H9 (cell line): ENCODE results near the gene RAB3IP. TPM values are rescaled to one million over a fixed set of nuclear protein-coding genes. Genes with fewer than 3 reads are reported as not detected.

Source experiments
- DNase-seq: peaks from one replicate; pipeline ENCODE4 v3.0.0-alpha.2; 2017
- H2AFZ ChIP-seq: one replicate; pipeline ENCODE4 v1.6.1; 2013; ENCODE audit warnings: mild to moderate bottlenecking, low read length, control low read depth, moderate library complexity
- H2AK5ac ChIP-seq: 2 replicates; pipeline ENCODE4 v1.6.1; 2013; ENCODE audit warnings: low read length, control low read depth, mixed read lengths; ENCODE audit not compliant: insufficient read length
- H2BK120ac ChIP-seq: one replicate; pipeline ENCODE4 v1.6.1; 2013; ENCODE audit warnings: low read depth, mild to moderate bottlenecking, low read length, control low read depth, inconsistent platforms; ENCODE audit not compliant: poor library complexity, severe bottlenecking
- H2BK12ac ChIP-seq: 2 replicates; pipeline ENCODE4 v1.6.1; 2013; ENCODE audit warnings: low read length, control low read depth, mixed read lengths, low read depth; ENCODE audit not compliant: insufficient read length
- H2BK15ac ChIP-seq: 2 replicates; pipeline ENCODE4 v1.6.1; 2013; ENCODE audit warnings: low read depth, low read length, control low read depth
- H2BK20ac ChIP-seq: one replicate; pipeline ENCODE4 v1.6.1; 2013; ENCODE audit warnings: low read depth, mild to moderate bottlenecking, low read length, control low read depth, inconsistent platforms; ENCODE audit not compliant: poor library complexity, severe bottlenecking
- H2BK5ac ChIP-seq: 2 replicates; pipeline ENCODE4 v1.6.1; 2013; ENCODE audit warnings: low read length, control low read depth, mixed read lengths; ENCODE audit not compliant: insufficient read length
- H3K14ac ChIP-seq: 2 replicates; pipeline ENCODE4 v1.6.1; 2013; ENCODE audit warnings: low read length, control low read depth; ENCODE audit not compliant: insufficient read depth
- H3K18ac ChIP-seq: 2 replicates; pipeline ENCODE4 v1.6.1; 2013; ENCODE audit warnings: low read depth, mild to moderate bottlenecking, mixed read lengths, low read length, control low read depth; ENCODE audit not compliant: insufficient read length
- H3K23ac ChIP-seq: 2 replicates; pipeline ENCODE4 v1.6.1; 2013; ENCODE audit warnings: low read length, control low read depth, mixed read lengths, low read depth; ENCODE audit not compliant: insufficient read length
- H3K23me2 ChIP-seq: 2 replicates; pipeline ENCODE4 v1.6.1; 2013; ENCODE audit warnings: low read depth, mild to moderate bottlenecking, mixed read lengths, low read length, control low read depth; ENCODE audit not compliant: insufficient read length, poor library complexity, severe bottlenecking
- H3K27ac ChIP-seq: 2 replicates; pipeline ENCODE4 v1.5.1; 2013; ENCODE audit warnings: low read length, control low read depth, mixed read lengths, low read depth; ENCODE audit not compliant: insufficient read length
- H3K27me3 ChIP-seq: 2 replicates; pipeline ENCODE4 v1.6.1; 2013; ENCODE audit warnings: low read length, control low read depth, inconsistent platforms; ENCODE audit not compliant: insufficient read depth
- H3K4ac ChIP-seq: 2 replicates; pipeline ENCODE4 v1.6.1; 2013; ENCODE audit warnings: low read depth, mild to moderate bottlenecking, control low read depth, inconsistent platforms, low read length, moderate library complexity
- H3K4me1 ChIP-seq: 2 replicates; pipeline ENCODE4 v1.6.1; 2013; ENCODE audit warnings: low read length, control low read depth, inconsistent platforms; ENCODE audit not compliant: insufficient read depth
- H3K4me2 ChIP-seq: 2 replicates; pipeline ENCODE4 v1.6.1; 2013; ENCODE audit warnings: low read length, control low read depth, mixed read lengths; ENCODE audit not compliant: insufficient read length, insufficient read depth
- H3K56ac ChIP-seq: 2 replicates; pipeline ENCODE4 v1.6.1; 2013; ENCODE audit warnings: low read depth, mild to moderate bottlenecking, mixed read lengths, low read length, control low read depth; ENCODE audit not compliant: insufficient read length
- H3K79me1 ChIP-seq: 2 replicates; pipeline ENCODE4 v1.6.1; 2013; ENCODE audit warnings: low read depth, mild to moderate bottlenecking, moderate library complexity, low read length, control low read depth, inconsistent platforms; ENCODE audit not compliant: insufficient read depth, poor library complexity, severe bottlenecking
- H3K79me2 ChIP-seq: 2 replicates; pipeline ENCODE4 v1.6.1; 2013; ENCODE audit warnings: low read length, control low read depth, inconsistent platforms; ENCODE audit not compliant: insufficient read depth
- H3K9ac ChIP-seq: 2 replicates; pipeline ENCODE4 v1.6.1; 2013; ENCODE audit warnings: low read length, control low read depth, mixed read lengths; ENCODE audit not compliant: insufficient read length; ENCODE audit errors: extremely low read depth
- H3K9me3 ChIP-seq: one replicate; pipeline ENCODE4 v1.6.1; 2013; ENCODE audit warnings: low read depth, low read length, inconsistent platforms; ENCODE audit not compliant: control insufficient read depth
- H3T11ph ChIP-seq: one replicate; pipeline ENCODE4 v1.6.1; 2013; ENCODE audit warnings: mild to moderate bottlenecking, low read length, control low read depth, inconsistent platforms
- H4K20me1 ChIP-seq: one replicate; pipeline ENCODE4 v1.6.1; 2013; ENCODE audit not compliant: control insufficient read depth, insufficient read length, insufficient read depth
- H4K5ac ChIP-seq: 2 replicates; pipeline ENCODE4 v1.6.1; 2013; ENCODE audit warnings: low read depth, mild to moderate bottlenecking, mixed read lengths, low read length, control low read depth; ENCODE audit not compliant: insufficient read length
- H4K8ac ChIP-seq: replicated peaks from 2 replicates; pipeline ENCODE4 v1.6.1; 2013; ENCODE audit warnings: low read length, control low read depth, mixed read lengths, low read depth; ENCODE audit not compliant: insufficient read length
- H4K91ac ChIP-seq: 2 replicates; pipeline ENCODE4 v1.6.1; 2013; ENCODE audit warnings: low read depth, mild to moderate bottlenecking, moderate library complexity, mixed read lengths, low read length, control low read depth; ENCODE audit not compliant: insufficient read length
- H3K27ac Mint-ChIP-seq, 3 experiments: 2 replicates in 2 of 3; 3 replicates in 1 of 3; pipeline ENCODE4 v1.8.0; 2020 to 2021; ENCODE audit warnings: mixed read lengths in 3 of 3, mild to moderate bottlenecking in 1 of 3, moderate library complexity in 1 of 3
- H3K27me3 Mint-ChIP-seq: 2 replicates; pipeline ENCODE4 v1.8.0; 2021; ENCODE audit warnings: low read depth, mild to moderate bottlenecking, moderate library complexity, mixed read lengths
- H3K36me3 Mint-ChIP-seq, 3 experiments: 2 replicates in 2 of 3; 3 replicates in 1 of 3; pipeline ENCODE4 v1.8.0; 2020 to 2021; ENCODE audit warnings: low read depth in 3 of 3, mixed read lengths in 3 of 3; ENCODE audit not compliant: insufficient read depth in 1 of 3
- H3K4me1 Mint-ChIP-seq, 2 experiments: 2 replicates each; pipeline ENCODE4 v1.8.0; 2020; ENCODE audit warnings: mixed read lengths in 2 of 2
- H3K4me3 Mint-ChIP-seq, 2 experiments: 2 replicates in 1 of 2; 3 replicates in 1 of 2; pipeline ENCODE4 v1.8.0; 2020 to 2021; ENCODE audit warnings: mild to moderate bottlenecking in 2 of 2, mixed read lengths in 2 of 2, moderate library complexity in 1 of 2
- H3K9me3 Mint-ChIP-seq, 2 experiments: 2 replicates in 1 of 2; 3 replicates in 1 of 2; pipeline ENCODE4 v1.8.0; 2020; ENCODE audit warnings: mild to moderate bottlenecking in 2 of 2, mixed read lengths in 2 of 2, moderate library complexity in 1 of 2
- CTCF ChIP-seq: fragments of 200-600 bp; sonication (generic); conservative IDR thresholded peaks from 3 replicates; pipeline ENCODE4 v1.8.0; 2021; ENCODE audit warnings: antibody characterized with exemption, mild to moderate bottlenecking
- whole genome bisulfite sequencing: extraction: QIAGEN DNeasy Blood & Tissue Kit; methylation state at CpG from one replicate; pipeline ENCODE4 v1.1.7; 2013; ENCODE audit warnings: missing lambda C conversion rate, low lambda C conversion rate, mixed read lengths; ENCODE audit not compliant: insufficient read length; ENCODE audit errors: extremely low coverage; 5-methylcytosine and 5-hydroxymethylcytosine counted together
- total RNA-seq: library from RNA; stranded (reverse); gene quantifications from 2 replicates; pipeline ENCODE4 v1.2.1, GENCODE V29; 2021

Gene RAB3IP
- total RNA-seq, 1 experiment from 2014 or later: 45.5 TPM

GRCh38 chr12:69810870-69811498 is 72.3 kb downstream of the RAB3IP start:
- Histone ChIP-seq H3K14ac (no peak overlapping the region), H3T11ph (no peak overlapping the region), H3K4me1 (no peaks in the 10 kb centered on the region), H4K20me1 (no peaks in the 10 kb centered on the region), H2AFZ (no peak overlapping the region), H3K4ac (no peak overlapping the region), H2BK5ac (no peak overlapping the region), H3K18ac (no peak overlapping the region), H2BK12ac (no peak overlapping the region), H3K79me2 (no peaks in the 10 kb centered on the region), H3K9me3 (peaks cover 11% of the 10 kb centered on the region), H3K79me1 (no peaks in the 10 kb centered on the region), H3K56ac (no peak overlapping the region), H3K23ac (no peak overlapping the region), H4K5ac (no peak overlapping the region), H3K4me2 (no peak overlapping the region), H2AK5ac (no peak overlapping the region), H2BK15ac (no peak overlapping the region), H3K9ac (no peak overlapping the region), H3K23me2 (no peaks in the 10 kb centered on the region), H2BK120ac (no peak overlapping the region), H3K27me3 (no peaks in the 10 kb centered on the region), H4K91ac (no peak overlapping the region), H2BK20ac (no peak overlapping the region), H3K27ac (no peak overlapping the region), H4K8ac (no peak overlapping the region)
- no peak for DNase-seq
- peaks cover 45 to 73% (median 57%) of the 10 kb centered on the region in 3 experiments for H3K36me3 Mint-ChIP-seq
- no peak overlapping the region for H3K27ac Mint-ChIP-seq
- H3K27me3 Mint-ChIP-seq: no peaks in the 10 kb centered on the region; the same call in none of the 2 replicates
- WGBS: no CpG with 5 or more reads among the region's 4 CpGs
- peaks cover 45 to 50% of the 10 kb centered on the region in 2 experiments for H3K9me3 Mint-ChIP-seq
- no peaks in the 10 kb centered on the region for H3K4me1 Mint-ChIP-seq
- H3K4me3 Mint-ChIP-seq: no peak overlapping the region
- no peak for TF ChIP-seq CTCF
